CD4-positive, alpha-beta T cell treated with Interferon alpha-2 for 1 hour (primary cell): ENCODE data around the gene HIRA.

ENCODE experiments used
- DNase-seq, 2 donors: peaks; one replicate each; pipeline ENCODE4 v3.0.0-alpha.2; 2020 to 2022

The HIRA gene

DNA sequence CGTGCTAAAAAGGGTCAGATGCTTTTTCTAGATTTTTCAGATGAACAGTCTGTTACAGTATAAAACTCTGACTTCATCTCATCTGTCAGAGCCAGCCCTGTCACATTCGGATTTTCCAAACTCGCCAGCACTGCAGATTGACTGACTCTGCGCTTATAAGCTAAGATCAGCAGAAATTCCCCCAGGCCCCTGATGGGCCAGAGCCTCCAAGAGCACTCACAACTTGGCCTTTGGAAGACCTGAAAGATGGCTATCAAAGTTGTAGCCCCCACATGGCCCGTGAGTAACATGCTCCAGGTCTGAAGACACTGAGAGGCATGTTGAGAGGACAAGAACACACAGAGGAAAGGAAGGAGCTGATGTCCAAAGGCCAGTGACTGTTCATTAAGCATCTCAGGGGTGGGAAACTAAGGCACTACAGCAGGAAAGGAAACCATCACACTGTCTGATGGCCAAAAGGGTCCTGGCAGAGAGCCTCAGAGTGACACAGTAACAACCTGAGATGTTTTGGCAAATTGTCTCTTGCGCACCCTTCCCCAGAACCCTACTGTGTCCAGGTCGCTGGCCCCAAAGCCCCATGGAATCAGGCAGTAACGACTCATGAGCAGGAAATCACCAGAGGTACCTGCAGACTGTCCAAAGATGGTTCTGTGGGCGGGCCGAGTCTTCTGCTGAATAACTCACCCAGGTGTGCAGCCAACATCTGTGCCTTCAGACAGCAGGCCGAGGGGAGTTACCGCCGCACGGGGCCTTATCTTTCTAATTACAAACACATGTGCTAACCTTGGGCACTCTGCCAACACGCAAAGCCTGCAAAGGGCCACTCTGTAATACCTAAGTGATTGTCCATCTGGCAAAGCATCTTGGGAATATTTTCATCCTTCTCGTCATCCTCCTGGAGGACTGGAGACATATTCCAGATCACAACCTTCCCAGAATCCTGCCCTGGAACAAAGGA, 23.6 kb downstream of the HIRA start:
- no peak for DNase-seq

DNA sequence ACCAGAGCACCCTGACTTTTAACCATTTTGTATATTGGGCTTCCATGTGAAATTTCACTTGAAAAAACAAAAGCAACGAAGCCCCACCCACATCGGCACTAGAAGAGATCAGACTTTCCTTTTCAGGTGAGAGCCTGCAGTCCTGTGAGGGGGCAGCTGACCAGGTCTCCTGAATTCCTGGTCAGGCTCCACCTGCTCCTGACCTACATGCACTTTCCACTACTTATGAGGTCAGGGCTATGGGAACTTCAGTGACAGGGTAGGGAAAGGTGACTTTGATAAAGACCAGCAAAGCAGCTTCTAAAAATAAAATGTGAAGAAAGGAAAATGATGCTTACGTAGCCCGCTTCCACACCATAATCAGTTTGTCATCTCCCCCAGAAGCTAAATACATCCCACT, 24.7 kb downstream of the HIRA start:
- no peak for DNase-seq

DNA sequence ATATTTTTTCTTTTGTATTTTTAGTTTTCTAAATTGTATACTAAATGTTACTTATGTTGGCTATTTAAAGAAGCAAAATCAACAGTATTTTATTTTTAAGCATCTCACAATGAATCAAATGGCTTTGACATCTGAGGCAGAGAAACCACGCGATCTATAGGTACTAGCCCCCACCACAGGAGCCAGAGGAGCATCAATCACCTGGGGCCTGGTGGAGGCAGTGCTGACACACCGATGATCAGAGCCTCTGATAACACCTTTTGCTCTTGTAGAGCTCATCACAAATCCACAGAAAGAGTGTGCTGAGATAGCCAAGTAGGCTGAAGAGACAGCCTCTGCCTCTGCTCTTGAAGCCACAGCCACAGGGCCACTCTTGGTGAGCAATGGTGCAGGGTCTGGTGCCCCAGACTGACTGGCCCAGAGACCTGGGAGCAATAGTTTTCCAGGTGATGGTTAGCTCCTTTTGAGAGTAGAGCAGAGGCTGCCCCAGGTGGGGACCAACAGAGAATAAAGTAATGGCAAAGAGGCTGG, 25.2 kb downstream of the HIRA start:
- DNase-seq: no peak

DNA sequence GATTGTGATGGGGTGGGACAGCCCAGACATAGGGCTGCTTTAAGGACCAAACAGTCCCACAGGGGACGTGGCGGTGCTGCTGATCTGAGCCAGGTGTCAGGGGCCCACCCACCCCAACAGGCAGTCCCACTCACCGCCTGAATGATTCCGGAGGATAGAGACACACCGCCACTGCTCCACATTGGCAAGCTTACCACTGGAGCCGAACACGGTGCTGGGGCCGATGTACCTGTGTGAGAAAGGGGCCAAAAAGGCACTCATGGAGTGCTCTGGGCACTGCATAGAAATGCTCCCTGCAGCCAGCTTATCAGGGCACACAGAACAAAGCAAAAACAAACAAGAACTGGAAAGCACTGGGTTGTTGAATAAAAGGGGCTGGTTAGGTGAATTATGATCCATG, 25.9 kb downstream of the HIRA start:
- no peak for DNase-seq

DNA sequence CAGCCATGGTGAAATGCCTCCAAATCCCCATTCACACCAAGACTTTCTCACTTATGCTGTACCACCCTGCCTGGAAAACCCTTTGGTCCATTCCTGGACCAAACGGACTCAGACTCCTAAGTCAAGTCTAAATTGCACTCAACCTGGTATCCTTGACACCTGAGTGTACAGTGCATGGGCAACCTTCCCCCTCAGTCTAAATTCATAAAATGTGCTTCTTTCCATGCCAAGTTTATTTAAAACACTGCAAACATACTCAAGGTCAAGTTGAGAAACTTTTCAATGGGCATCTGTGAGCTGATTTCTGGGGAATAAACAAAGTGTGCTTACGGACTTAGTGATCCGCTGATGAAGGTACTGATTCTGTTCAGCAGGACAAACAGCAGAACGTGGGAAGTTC, 26.4 kb downstream of the HIRA start:
- no peak for DNase-seq

DNA sequence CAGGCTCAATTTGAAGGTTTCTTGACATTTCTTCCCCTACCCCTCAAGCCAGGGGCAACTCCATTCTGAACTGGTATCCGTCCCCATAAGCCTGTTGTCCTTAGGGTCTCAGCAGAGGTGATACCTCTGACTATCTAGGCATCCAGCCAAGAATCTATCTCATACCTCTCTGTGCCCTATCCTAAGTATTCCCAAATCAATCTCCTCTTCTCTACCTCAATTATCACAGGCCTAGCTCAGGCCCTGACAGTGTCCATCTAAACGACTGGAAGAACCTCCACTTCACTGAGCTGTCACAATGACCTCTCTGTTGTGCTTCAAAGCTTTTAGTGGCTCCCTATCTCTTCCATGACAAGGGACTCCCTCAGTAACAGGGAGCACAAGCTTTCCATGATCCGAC, 26.9 kb downstream of the HIRA start:
- DNase-seq: no peak

DNA sequence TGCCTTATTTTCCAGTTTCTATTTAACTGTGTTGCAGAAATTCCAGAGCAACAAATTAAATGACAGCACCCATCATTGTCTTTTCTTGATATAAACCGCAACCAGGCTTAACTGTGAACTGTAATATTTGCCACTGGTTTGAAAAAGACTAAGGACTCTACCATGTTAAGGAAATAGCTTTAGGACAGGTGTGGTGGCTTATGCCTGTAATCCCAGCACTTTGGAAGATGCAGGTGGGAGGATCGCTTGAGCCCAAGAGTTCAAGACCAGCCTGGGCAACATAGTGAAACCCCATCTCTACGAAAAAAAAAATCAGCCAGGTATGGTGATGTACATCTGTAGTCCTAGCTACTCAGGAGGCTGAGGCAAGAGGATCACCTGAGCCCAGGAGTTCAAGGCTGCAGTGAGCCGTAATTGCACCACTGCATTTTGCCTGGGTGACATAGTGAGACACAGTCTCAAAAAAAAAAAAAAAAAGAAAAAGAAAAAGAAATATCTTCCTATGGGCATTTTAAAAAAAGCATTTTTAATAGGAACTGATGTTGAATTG, 28.8 kb downstream of the HIRA start:
- DNase-seq: no peak

DNA sequence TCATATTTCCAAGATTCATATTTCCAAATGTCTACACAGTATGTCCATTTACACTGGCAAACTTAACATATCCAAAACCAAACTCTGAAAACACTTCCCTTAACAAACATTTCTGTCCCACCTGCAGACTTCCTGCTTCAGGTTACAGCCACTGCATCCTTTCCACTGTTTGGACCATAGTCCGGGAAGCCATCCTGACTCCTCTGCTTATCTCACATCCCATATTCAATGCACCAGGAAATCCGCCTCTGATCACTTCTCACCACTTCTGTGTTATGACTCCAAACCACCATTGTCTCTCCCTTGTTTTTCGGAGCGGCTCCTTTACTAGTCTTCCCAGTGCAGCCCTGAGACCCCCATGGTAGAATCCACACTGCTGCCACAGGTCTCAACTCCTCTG, 30.1 kb downstream of the HIRA start:
- DNase-seq: no peak

DNA sequence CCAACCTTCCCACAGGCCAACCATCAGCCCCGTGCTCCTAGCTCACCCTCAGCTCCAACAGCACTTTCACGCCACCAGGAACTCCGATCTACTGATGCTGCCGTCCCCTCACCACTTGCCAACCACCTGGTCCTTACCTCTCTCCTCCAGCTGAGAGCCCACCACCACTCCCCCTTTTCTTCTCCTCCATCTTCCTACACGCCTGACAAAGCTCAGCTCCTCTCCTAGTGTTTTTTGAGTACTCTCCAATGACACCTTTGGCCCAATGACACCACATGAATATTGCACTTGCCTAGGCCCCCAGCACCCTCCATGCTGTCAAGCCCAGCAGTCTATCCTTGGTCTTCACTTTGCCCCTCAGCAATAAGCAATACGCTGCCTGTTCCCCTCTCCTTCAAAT, 30.7 kb downstream of the HIRA start:
- DNase-seq: no peak

DNA sequence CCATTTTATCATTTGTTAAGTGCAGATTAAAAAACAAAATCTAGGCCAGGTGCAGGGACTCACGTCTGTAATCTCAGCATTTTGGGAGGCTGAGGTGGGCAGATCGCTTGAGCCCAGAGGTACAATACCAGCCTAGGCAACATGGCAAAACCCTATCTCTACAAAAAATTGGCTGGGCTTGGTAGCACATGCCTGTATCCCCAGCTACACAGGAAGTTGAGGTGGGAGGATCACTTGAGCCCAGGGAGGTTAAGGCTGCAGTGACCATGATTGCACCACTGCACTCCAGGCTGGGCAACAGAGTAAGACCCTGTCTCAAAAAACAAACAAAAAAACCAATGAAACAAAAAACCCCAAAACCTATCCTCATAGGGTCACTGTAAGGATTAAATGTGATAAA, 32.9 kb downstream of the HIRA start:
- no peak for DNase-seq

DNA sequence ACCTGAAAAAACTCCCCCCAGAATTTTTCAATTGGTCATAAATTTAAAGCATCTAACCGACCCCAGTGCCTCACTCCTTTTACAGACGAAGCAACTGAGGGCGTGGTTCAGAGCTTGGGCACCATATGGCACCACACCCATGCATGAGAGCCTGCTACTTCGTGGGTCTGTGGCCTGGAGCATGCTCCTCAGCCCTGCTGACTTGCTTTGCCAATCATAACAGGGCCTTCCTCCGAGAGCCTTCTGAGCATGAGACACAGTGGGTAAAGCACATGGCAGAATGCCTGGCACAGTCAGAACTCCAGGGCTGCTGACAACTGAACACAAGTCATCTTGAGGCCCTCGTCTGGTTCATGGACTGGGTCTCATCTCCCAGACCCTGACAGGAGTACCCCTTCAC, 33.3 kb downstream of the HIRA start:
- DNase-seq: no peak

DNA sequence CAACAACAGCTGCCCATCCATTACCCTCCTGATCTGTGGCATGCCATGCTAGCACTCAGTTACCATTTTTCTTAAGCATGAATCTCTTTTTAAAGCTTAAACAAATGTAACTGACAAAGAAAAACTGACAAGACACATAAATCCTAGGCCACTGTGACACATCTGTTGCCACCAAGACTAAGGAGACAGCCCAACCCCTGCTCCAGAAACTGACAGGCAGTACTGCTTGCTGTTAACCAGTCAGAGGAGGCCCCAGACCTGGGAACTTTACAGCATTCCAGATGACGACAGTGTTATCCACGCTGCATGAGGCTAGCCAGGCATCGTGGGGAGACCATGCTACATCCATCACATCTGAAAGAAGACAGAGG, 33.8 kb downstream of the HIRA start:
- no peak for DNase-seq

DNA sequence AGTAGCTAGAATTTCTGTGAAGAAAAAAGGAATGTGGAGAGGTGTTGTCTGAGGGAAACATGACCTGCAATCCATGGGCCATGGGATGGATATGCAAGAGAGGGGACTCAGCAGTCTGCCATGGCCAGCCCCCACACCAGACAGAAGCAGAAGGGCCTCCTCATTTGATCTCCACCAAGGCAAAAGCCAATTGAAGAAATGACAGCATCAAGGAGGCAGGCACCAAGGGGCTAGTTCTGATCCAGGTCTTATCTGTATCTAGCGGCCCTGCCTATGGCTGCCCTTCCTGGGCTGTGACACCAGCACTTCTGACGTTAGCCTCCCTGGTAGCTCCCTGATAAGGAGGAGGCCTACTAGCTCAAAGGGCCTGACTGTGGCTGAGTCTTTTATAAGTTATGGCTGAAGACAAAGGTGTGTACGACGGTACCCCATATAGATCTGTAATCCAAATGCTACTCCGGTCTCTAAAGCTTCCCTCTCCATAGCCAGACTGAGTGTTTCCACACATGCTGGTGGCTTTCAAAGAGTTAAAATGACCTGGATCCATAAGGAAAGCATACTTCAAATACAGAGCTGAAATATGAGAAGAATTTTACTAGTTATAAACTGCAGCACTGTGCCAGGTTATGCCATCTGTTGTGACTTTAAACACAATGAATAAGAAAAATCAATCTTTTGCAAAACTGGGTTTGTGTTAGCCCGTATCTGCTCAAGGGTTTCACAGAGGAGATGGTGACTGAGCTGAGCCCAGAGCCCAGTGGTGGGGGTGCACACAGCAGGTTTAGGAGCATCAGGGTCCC, 34.4 kb downstream of the HIRA start:
- DNase-seq: no peak

DNA sequence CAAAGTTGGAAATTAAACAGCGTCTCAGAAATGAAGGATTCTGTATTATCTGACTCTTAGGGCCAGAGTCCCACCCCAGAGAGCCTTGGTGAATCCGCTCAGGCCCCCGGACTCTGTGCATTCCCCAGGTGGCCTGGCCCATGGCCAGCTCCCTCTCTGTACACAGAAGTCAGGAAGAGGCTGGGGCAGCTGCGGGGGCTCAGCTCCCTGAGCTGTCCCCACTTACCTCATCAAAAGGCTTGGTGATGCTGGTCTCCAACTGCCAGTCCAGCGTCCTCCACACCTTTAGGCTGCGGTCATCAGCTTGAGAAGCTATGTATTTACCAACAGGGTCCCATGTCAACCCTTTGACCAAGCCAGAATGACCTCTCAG, 35.0 kb downstream of the HIRA start:
- DNase-seq: no peak

DNA sequence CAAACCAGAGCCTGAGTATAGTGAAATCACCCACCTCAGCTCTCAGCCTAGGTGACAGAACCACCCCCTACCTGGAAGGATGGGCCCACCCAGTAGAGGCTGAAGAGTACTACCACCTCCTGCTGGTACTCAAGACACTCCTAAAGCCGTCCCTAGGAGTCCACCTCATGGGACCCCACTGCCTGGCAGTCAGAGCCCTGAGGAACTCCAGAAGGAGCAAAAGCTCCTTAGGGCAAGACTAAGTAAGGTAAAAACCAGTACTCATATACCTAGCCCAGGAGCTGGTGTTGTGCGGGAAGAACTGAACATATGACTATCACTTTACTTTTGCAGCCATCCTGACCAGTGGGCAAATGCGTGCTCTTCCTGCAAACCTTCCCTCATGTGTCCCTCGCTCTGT, 36.3 kb downstream of the HIRA start:
- DNase-seq: no peak

DNA sequence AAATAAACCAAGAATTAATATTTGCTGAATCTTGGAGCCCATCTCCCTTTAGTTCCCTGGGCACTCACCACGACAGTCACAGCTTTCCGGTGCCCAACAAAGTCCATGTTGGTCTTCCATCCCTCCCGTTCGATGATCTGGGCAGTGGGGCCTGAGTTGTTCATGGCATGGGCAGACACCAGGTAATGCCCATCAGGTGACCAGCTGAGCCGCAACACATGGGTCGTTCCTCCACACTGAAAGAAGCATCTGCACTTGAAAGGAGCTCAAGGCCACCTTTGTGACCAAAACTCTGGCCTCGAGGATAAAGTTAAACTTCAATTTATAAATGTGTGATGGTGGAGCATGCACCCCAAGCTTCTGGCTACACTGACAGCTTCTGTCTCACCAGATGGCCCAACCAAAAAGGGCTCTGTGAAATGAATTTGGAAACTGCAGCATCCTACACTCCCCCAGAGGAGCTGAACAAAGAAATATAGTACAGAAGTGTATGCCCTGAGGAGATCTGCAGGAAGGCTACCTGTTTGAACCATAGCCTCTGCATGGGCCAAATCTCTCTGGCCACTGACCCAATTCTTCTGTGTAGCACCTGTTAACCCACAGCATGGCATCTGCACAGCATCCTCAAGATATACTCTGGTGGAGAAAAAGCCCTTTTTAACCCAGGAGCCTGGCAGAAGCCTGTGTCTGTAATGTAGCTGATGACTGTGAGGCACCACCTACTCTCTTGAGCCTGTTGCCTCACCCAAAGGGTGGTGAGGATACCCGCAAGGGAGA, 37.1 kb downstream of the HIRA start:
- no peak for DNase-seq

DNA sequence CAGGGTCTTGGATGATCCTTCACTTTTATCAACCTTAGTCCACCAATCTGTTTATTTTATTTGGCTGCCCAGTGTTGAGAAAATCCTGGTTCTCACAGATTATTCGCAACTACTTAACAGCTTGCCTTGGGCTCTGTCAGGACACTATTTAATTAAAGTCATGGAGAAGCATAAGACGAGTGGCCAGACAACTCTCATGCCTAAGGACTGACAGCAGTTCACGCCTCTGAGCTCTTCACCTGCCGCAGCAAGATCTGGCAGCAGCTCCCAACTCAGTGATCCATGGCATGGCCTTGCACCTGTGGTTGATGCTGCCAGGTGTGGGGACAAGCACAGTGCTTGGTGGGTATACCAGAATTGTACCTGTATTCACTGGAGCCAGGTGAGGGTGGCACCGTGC, 37.8 kb downstream of the HIRA start:
- DNase-seq: no peak

DNA sequence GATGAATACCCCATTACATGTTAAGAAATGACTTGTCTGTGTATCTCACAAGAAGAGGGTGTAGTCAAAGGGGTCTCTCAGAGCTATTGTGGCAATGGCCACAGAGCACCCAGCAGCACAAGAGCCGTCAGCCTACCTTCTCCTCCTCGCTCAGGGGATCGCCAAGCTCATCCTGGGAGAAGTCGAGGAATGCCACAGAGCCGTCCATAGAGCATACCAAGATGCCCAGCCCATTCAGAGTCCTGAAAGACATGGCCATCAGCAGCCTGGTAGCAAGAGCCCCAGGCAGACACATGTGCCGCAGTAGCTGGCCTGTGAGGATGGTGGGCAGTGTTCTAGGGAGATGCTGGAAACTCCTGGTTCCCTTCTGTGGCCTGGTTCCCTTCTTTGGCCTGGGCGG, 44.0 kb downstream of the HIRA start:
- DNase-seq: no peak

DNA sequence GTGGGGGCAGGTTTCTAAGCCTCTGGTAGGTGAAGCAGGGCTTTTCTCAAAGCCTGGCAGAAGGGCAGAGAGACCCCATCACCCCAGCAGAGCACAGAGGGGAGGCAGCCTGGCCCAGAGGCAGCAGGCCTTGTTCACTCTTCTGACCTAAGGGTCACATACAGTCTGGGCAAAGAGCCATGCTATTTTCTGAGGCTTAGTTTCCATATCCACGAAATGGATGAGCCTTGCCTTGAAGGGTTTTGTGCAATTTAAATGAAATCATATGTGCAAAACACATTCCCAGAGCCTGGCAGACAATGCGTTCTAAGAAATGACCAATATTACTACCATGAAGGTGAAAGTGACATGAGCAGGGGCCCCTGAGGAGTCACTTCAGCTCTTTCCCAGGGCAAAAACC, 44.5 kb downstream of the HIRA start:
- no peak for DNase-seq

DNA sequence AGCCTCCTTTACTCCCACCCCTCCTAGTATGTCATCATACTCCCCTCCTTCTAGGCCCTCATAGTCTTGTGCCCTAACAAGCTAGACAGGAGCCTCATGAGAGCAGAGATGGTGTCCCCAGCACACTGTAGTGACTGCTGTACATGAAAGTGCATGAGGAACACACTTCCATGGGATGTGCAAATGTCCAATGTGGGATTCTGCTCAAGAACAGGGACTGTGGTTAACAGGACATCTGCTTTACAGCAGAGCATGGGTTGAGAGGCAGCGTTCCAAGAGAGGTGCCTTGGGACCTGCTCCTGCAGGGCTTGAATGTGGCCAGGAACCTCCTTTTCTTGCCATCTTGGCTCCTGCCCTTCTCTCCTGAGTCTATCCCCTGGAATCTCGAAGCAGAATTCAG, 45.3 kb downstream of the HIRA start:
- no peak for DNase-seq

DNA sequence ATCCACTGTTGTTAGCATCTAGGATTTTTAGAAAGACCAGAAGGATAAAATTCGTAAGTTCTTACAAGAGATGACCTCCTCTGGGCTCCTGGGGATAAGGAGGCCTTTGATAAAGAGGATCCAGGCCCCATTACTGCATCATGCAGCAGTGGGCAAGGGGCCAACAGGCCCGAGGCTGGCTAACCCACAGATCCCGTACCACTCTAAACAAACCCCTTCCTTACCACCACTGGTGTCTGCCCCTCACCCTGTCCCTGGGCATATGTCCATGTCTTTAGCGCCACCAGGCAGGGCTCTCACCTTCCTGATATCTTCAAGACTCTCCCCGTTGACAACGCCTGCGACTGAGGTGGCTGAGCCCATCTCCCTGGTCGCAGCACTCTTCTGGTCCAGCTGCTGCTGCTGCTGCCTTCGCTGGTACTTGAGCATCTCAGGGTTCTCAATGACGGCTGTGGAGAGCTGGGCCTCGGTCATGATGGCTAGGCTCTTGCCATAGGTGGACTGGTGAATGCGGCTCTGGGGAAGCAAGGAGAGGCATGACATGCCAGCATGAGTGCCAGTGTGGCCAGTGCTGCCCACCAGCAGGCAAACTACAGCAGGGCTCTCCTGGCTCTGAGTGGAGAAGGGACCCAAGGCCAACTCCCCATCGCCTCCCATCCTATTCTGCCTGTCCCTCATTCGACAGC, 46.2 kb downstream of the HIRA start:
- no peak for DNase-seq

DNA sequence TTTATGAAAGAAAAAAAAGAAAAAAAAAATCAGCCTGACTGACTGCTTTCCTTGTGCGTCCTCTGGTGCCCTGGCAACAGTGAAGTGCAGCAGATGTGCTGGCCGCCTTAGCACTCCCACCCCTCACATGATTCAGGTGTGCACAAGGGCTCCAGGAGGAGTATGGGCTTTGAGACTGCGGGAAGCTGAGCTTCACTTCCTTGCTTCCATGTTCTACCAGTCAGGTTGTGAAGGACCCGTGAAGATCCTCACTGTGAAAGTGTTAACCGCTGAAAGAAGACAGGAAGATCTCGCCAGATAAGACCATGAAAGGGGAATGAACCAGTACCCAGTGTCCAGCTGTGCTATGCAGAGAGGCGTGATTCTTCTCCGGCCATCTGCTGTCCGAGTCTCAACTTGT, 48.2 kb downstream of the HIRA start:
- no peak for DNase-seq
